Keratinocyte (primary cell): ENCODE measurements around the gene LGR4. TPM values are rescaled to one million over a fixed set of nuclear protein-coding genes. Genes with fewer than 3 reads are reported as not detected.

Experiments used
- DNase-seq: peaks from one replicate; pipeline ENCODE4 v3.0.0-alpha.2; 2011; ENCODE audit warnings: low read depth, missing footprints, low spot score
- FAIRE-seq: peaks from 2 replicates; lab custom pipeline; 2011; peaks lifted over from hg19 to GRCh38; lab: Jason Lieb, UNC
- H2AFZ ChIP-seq: 2 replicates; pipeline ENCODE4 v1.6.0; 2012; ENCODE audit warnings: low read length, control low read depth, inconsistent platforms; ENCODE audit not compliant: control insufficient read depth
- H3K27ac ChIP-seq: 2 replicates; pipeline ENCODE4 v1.5.1; 2011; ENCODE audit warnings: low read length; ENCODE audit not compliant: control insufficient read depth, insufficient read depth
- H3K27me3 ChIP-seq: 3 replicates; pipeline ENCODE4 v1.6.0; 2011; ENCODE audit warnings: low read length; ENCODE audit not compliant: control insufficient read depth, insufficient read depth; ENCODE audit errors: extremely low read depth
- H3K36me3 ChIP-seq, 2 experiments: 2 replicates in 1 of 2; 3 replicates in 1 of 2; pipeline ENCODE4 v1.5.1; 2011; ENCODE audit warnings: low read length in 2 of 2, mild to moderate bottlenecking in 1 of 2; ENCODE audit not compliant: control insufficient read depth in 2 of 2, insufficient read depth in 2 of 2; ENCODE audit errors: extremely low read depth in 1 of 2
- H3K4me1 ChIP-seq: 3 replicates; pipeline ENCODE4 v1.5.1; 2011; ENCODE audit warnings: low read length; ENCODE audit not compliant: control insufficient read depth, insufficient read depth; ENCODE audit errors: extremely low read depth
- H3K4me2 ChIP-seq: 3 replicates; pipeline ENCODE4 v1.6.0; 2011; ENCODE audit warnings: low read depth, low read length; ENCODE audit not compliant: control insufficient read depth, insufficient read depth; ENCODE audit errors: extremely low read depth
- H3K4me3 ChIP-seq, 3 experiments: fragments of 200-600 bp in 1 of 3; sonication (generic) in 1 of 3; 2 replicates in 2 of 3; 3 replicates in 1 of 3; pipeline ENCODE4 v1.5.1; 2011 to 2016; ENCODE audit warnings: low read length in 3 of 3, mild to moderate bottlenecking in 3 of 3, control low read depth in 2 of 3, inconsistent platforms in 1 of 3, low read depth in 1 of 3, mixed read lengths in 1 of 3, mixed run types in 1 of 3, moderate library complexity in 1 of 3; ENCODE audit not compliant: control insufficient read depth in 2 of 3, insufficient read depth in 2 of 3; ENCODE audit errors: extremely low read depth in 1 of 3
- H3K79me2 ChIP-seq: 2 replicates; pipeline ENCODE4 v1.6.0; 2012; ENCODE audit warnings: low read length; ENCODE audit not compliant: control insufficient read depth, insufficient read depth
- H3K9ac ChIP-seq: 3 replicates; pipeline ENCODE4 v1.6.0; 2011; ENCODE audit warnings: low read length; ENCODE audit not compliant: control insufficient read depth, insufficient read depth; ENCODE audit errors: extremely low read depth
- H3K9me1 ChIP-seq: 3 replicates; pipeline ENCODE4 v1.6.0; 2011; ENCODE audit warnings: low read length; ENCODE audit not compliant: control insufficient read depth, insufficient read depth; ENCODE audit errors: extremely low read depth
- H3K9me3 ChIP-seq: 2 replicates; pipeline ENCODE4 v1.5.1; 2012; ENCODE audit warnings: low read depth, low read length; ENCODE audit not compliant: control insufficient read depth
- H4K20me1 ChIP-seq: 3 replicates; pipeline ENCODE4 v1.6.0; 2011; ENCODE audit warnings: low read length; ENCODE audit not compliant: control insufficient read depth, insufficient read depth; ENCODE audit errors: extremely low read depth
- EZH2 ChIP-seq: IDR thresholded peaks from one replicate; pipeline ENCODE4 v1.6.1; 2012; ENCODE audit warnings: inconsistent platforms, mild to moderate bottlenecking, low read length, moderate library complexity
- dilution Hi-C: fragments of 300-500 bp; cut with MboI; formaldehyde crosslinking; loops from one replicate; pipeline ENCODE4 v1.7.0; 2020; ENCODE audit warnings: low sequenced_read_pairs; ENCODE audit not compliant: extremely low pct_ligation_motif_present
- polyA plus RNA-seq, 5 experiments: library from polyadenylated mRNA; depleted of rRNA in 3 of 5; stranded (reverse) in 3 of 5; stranded (forward) in 1 of 5; unstranded in 1 of 5; fragments of >200 nt; gene quantifications; 1 replicate in 1 of 5; 2 replicates in 3 of 5; 3 replicates in 1 of 5; pipeline versions ENCODE4 v1.2.1 to v1.2.3, GENCODE V29; 2011 to 2012; ENCODE audit warnings: missing spikeins in 2 of 5, low read depth in 1 of 5, low replicate concordance in 1 of 5
- TF ChIP-seq, protein P1 (sequence below), 3 experiments: IDR thresholded peaks in 1 of 3; conservative IDR thresholded peaks in 1 of 3; optimal IDR thresholded peaks in 1 of 3; 2 replicates in 2 of 3; 3 replicates in 1 of 3; pipeline versions ENCODE3 to v1.5.1; 2011; ENCODE audit warnings: low read length in 3 of 3, mild to moderate bottlenecking in 3 of 3, moderate library complexity in 2 of 3, control low read depth in 1 of 3, inconsistent platforms in 1 of 3; ENCODE audit not compliant: insufficient read depth in 2 of 3; ENCODE audit errors: extremely low read depth in 1 of 3

Gene LGR4
- polyA plus RNA-seq, 1 donor (not counting 4 experiments of a cell fraction or from before 2014, with no cell fraction given) = 49.7 TPM

DNA sequence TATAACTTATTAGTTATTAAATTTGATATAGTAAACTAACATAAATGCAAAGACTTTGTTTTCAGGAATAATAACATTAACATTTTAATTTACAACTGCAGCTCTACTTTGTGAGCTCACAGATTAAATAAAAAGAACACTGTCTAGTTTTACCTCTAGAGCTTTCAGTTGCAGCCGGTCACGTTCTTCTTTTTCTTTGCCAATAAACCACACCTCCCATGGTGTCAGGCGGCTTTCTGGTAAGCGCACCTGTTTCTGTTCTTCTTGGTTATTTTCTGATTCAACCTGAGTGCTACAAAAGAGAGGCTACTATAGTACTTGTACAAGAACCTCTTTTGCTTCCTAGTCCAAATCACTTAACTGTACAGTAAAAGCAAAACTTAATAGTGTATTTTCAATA, 115.3 kb downstream of the LGR4 start:
- H3K4me3 ChIP-seq = no peak overlapping the region
- no peak overlapping the region for H3K27ac ChIP-seq
- no peak overlapping the region for H3K4me2 ChIP-seq
- H3K9me1 ChIP-seq = no peaks in the 10 kb centered on the region
- H3K4me1 ChIP-seq = peaks cover 8% of the 10 kb centered on the region
- H2AFZ ChIP-seq = no peak overlapping the region
- FAIRE-seq (no peak), DNase-seq (no peak)
- no peaks in the 10 kb centered on the region for H4K20me1 ChIP-seq
- H3K27me3 ChIP-seq = no peaks in the 10 kb centered on the region
- H3K79me2 ChIP-seq = no peaks in the 10 kb centered on the region
- TF ChIP-seq EZH2 = no peak
- TF ChIP-seq, protein P1, sequence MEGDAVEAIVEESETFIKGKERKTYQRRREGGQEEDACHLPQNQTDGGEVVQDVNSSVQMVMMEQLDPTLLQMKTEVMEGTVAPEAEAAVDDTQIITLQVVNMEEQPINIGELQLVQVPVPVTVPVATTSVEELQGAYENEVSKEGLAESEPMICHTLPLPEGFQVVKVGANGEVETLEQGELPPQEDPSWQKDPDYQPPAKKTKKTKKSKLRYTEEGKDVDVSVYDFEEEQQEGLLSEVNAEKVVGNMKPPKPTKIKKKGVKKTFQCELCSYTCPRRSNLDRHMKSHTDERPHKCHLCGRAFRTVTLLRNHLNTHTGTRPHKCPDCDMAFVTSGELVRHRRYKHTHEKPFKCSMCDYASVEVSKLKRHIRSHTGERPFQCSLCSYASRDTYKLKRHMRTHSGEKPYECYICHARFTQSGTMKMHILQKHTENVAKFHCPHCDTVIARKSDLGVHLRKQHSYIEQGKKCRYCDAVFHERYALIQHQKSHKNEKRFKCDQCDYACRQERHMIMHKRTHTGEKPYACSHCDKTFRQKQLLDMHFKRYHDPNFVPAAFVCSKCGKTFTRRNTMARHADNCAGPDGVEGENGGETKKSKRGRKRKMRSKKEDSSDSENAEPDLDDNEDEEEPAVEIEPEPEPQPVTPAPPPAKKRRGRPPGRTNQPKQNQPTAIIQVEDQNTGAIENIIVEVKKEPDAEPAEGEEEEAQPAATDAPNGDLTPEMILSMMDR (optimal IDR thresholded peaks at IDR 0.05 in 1 of 3, IDR thresholded peaks at IDR 0.05 in 1 of 3, conservative IDR thresholded peaks at IDR 0.05 in 1 of 3; ENCODE audit: extremely low read depth in 1 of 3, insufficient read depth in 2 of 3, low read length in 3 of 3) = no peak
- no peak overlapping the region for H3K9ac ChIP-seq
- H3K9me3 ChIP-seq = no peaks in the 10 kb centered on the region
- dilution Hi-C loops = no loop called here
- no peaks in the 10 kb centered on the region for H3K36me3 ChIP-seq

- Histone ChIP-seq H3K79me2 (no peaks in the 10 kb centered on the region), H3K4me1 (peaks cover 3% of the 10 kb centered on the region), H4K20me1 (no peaks in the 10 kb centered on the region), H3K9me1 (no peaks in the 10 kb centered on the region), H3K36me3 (no peaks in the 10 kb centered on the region), H3K9me3 (no peaks in the 10 kb centered on the region), H3K4me2 (no peak overlapping the region), H3K4me3 (no peak overlapping the region), H3K9ac (no peak overlapping the region), H3K27ac (no peak overlapping the region), H3K27me3 (no peaks in the 10 kb centered on the region), H2AFZ (no peak overlapping the region)
- no peak for FAIRE-seq
- dilution Hi-C loops = no loop called here
- TF ChIP-seq, protein P1 (optimal IDR thresholded peaks at IDR 0.05 in 1 of 3, IDR thresholded peaks at IDR 0.05 in 1 of 3, conservative IDR thresholded peaks at IDR 0.05 in 1 of 3; ENCODE audit: extremely low read depth in 1 of 3, insufficient read depth in 2 of 3, low read length in 3 of 3) = no peak
- TF ChIP-seq EZH2 = no peak
- DNase-seq = no peak
These were observed 115.9 kb downstream of the LGR4 start for GRCh38 chr11:27356624-27357222.
